Colon (tissue), 2 donors: ENCODE data around the gene SH3BP5.
"Not testable (repeated sequence)": the region's sequence is repeated elsewhere in the genome, so short reads cannot be mapped to it uniquely, and the experiment has no call there.

ENCODE experiments used
- FAIRE-seq: peaks from 2 replicates; lab custom pipeline; 2012; peaks lifted over from hg19 to GRCh38; lab: Jason Lieb, UNC
- donor health status: control.
- donor health status: control.

SH3BP5 gene

DNA sequence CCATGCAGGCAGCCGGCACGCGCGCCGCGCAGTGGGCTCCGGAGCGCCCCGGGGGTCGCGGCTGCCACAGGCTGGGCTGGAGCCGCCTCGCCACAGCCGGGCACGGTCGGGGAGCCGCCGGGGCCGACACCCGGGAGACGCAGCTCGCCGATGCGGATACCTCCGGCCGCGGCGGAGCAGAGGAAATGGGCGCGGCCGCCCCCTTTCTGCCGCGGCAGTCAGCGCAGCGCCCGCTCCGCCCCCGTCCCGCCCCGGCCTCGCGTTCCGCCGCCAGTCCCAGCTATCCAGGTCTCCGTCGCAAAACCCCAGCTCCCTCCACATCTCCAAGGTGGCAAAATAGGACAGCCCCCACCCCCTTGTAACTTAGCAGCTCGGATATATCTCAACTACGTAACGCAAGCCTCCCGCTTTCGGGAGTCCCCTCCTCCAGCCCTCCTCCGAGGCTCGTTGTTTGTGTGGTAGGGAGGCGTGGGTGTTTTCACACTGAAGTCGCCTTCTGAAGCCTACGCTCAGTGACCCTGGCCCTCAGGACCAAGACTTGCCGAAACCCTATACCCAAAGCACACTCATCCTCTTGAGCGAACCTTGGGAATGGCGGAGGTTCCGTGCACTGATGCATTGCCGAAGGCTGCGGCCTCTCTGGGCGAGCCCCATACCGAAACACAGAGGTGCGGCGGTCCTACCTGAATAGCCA lies at the start of gene SH3BP5:
Gene SH3BP5 (minus strand): TSS at position 182 of the 694 bp plus-strand sequence. CDS start 178 bp downstream, at position 4.
- FAIRE-seq = no peak

- no peak for FAIRE-seq
Measured at GRCh38 chr3:15380980-15381890, 48.8 kb upstream of the SH3BP5 start.

DNA sequence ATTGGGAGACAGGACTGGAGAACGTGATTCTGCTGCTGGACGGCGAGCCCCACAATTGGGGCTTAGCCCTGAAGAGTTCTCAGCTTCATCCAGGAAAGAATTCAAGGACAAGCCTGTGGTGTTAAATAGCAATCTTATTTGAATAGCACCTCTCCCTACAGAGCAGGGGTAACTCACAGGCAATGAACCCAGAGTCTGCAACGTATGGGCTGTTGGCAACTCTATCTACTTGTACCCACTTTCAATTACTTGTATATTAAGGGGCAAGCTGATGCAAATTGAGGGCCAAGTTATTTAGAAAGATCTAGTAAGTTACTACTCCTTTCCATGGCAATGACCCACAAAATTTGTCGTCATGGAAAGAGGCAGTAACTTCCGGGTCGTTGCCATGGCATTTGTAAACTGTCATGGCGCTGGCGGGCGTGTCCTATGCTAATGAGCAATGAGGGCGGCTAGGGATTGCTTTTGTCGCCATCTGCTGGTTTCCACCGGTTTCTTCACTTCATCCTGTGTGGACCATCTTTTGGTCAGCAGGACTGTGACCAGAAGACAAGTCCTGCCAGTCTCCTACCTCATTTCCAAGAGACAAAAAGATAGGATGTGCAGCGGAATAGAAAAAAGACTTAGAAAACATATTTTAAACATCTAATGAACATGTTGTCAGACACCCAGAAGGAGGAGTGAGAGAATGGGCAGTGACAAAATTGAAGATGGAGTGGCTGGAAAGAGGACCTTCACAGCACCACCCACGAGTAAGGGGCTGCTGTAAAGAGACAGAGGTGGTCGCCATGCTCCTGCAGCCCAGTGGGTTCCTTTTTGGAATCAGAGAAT lies 45.8 kb upstream of the SH3BP5 start:
- FAIRE-seq = no peak

DNA sequence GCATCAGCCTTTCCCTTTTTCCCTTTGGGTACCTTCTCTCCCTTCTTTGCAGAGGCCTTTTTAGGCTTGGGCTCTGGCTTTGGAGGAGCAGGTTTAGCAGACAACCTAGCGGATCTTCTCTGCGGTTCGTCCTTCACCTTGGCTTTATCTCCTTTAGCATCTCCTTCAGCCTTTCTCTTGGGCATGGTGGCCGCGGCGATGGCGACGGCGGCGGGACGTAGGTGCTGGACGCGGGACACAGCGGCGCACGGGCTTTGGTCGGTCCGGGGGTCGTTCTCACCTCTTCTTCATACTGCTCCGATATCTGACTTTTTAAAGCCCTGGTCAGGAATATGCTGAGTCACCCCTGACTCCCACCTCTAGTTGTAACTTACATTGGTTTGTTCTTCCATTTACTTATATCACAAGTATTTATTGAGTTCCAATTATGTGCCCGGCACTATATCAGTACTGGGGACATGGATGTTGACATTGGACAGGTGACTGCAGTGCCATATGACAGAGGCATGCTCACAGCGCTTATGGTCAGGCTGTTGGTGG lies 43.1 kb upstream of the SH3BP5 start:
- FAIRE-seq = no peak

DNA sequence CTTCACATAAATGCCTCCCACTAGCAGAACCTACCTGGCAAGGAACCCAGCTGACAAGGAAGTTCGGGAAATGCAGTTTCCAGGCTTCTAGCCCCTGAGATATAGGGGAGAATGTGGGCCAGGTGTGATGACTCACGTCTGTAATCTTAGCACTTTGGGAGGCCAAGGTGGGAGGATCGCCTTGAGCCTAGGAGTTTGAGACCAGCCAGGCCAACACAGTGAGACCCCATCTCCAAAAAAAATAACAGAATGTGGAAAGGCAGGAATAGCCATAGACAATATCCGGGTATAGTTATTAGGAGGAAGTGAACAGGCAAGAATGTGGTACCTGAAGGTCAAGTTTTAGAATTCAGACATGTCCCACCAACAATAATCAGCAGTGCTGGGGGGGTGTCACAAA lies 40.5 kb upstream of the SH3BP5 start:
- no peak for FAIRE-seq

- FAIRE-seq = no peak
Measured at GRCh38 chr3:15368561-15369135, 36.3 kb upstream of the SH3BP5 start.

GRCh38 chr3:15367059-15367458 lies 34.7 kb upstream of the SH3BP5 start:
- FAIRE-seq = no peak

- FAIRE-seq = not testable (repeated sequence)
Measured at GRCh38 chr3:15364078-15364477, 31.7 kb upstream of the SH3BP5 start.

GRCh38 chr3:15361494-15362214 lies 29.3 kb upstream of the SH3BP5 start:
- FAIRE-seq = no peak

GRCh38 chr3:15360788-15361493 lies 28.6 kb upstream of the SH3BP5 start:
- FAIRE-seq = no peak

GRCh38 chr3:15359677-15360397 lies 27.5 kb upstream of the SH3BP5 start:
- no peak for FAIRE-seq

DNA sequence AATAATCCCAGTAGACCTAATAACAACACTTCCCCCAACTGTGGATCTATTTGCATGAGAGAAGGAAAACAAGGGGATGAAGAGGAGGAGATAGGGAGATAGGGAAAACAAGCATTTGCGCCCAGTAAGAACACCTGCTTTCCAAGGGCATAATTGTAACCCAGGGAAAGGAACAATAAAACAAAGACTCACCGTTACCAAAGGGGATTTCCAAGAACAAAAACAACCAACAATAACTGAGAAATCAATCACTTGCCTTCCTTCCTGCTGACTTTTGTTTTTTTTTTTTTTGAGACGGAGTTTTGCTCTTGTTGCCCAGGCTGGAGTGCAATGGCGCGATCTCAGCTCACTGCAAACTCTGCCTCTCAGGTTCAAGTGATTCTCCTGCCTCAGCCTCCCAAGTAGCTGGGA lies 24.3 kb upstream of the SH3BP5 start:
- not testable (repeated sequence) for FAIRE-seq

GRCh38 chr3:15356176-15356575 lies 23.8 kb upstream of the SH3BP5 start:
- no peak for FAIRE-seq

- FAIRE-seq = no peak
Measured at GRCh38 chr3:15355086-15355485, 22.7 kb upstream of the SH3BP5 start.

GRCh38 chr3:15354485-15354884 lies 22.1 kb upstream of the SH3BP5 start:
- FAIRE-seq = no peak

DNA sequence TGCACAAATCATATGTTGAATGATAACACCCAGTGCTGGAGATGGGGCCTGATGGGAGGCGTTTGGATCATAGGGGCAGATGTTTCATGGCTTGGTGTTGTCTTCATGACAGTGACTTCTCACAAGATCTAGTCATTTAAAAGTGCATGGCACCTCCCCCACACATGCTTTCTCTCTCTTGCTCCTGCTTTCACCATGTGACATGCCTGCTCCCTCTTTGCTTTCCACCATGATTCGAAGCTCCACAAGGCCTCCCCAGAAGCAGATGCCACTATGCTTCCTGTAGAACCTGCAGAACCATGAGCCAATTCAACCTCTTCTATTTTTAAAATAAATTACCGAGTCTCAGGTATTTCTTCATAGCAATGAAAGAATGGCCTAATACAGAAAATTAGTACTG lies 17.8 kb upstream of the SH3BP5 start:
- FAIRE-seq = no peak

DNA sequence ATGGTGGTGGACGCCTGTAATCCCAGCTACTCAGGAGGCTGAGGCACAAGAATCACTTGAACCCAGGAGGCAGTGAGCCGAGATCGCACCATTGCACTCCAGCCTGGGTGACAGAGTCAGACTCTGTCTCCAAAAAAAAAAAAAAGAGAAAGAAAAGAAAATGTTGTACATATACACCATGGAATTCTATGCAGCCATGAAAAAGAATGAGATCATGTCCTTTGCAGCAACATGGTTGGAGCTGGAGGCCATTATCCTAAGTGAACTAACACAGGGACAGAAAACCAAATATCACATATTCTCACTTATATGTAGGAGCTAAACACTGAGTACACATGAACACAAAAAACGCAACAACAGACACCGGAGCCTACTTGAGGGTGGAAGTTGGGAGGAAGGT lies 17.1 kb upstream of the SH3BP5 start:
- not testable (repeated sequence) for FAIRE-seq

GRCh38 chr3:15348246-15348645 lies 15.9 kb upstream of the SH3BP5 start:
- FAIRE-seq = no peak

- no peak for FAIRE-seq
Measured at GRCh38 chr3:15347737-15348110, 15.3 kb upstream of the SH3BP5 start.
